Keratinocyte (primary cell): ENCODE data around the gene TOMM40. TPM values are rescaled to one million over a fixed set of nuclear protein-coding genes. Genes with fewer than 3 reads are reported as not detected.

Experiments
- DNase-seq: peaks from one replicate; pipeline ENCODE4 v3.0.0-alpha.2; 2011; ENCODE audit warnings: low read depth, missing footprints, low spot score
- FAIRE-seq: peaks from 2 replicates; lab custom pipeline; 2011; peaks lifted over from hg19 to GRCh38; lab: Jason Lieb, UNC
- H2AFZ ChIP-seq: 2 replicates; pipeline ENCODE4 v1.6.0; 2012; ENCODE audit warnings: low read length, control low read depth, inconsistent platforms; ENCODE audit not compliant: control insufficient read depth
- H3K27ac ChIP-seq: 2 replicates; pipeline ENCODE4 v1.5.1; 2011; ENCODE audit warnings: low read length; ENCODE audit not compliant: control insufficient read depth, insufficient read depth
- H3K27me3 ChIP-seq: 3 replicates; pipeline ENCODE4 v1.6.0; 2011; ENCODE audit warnings: low read length; ENCODE audit not compliant: control insufficient read depth, insufficient read depth; ENCODE audit errors: extremely low read depth
- H3K36me3 ChIP-seq, 2 experiments: 2 replicates in 1 of 2; 3 replicates in 1 of 2; pipeline ENCODE4 v1.5.1; 2011; ENCODE audit warnings: low read length in 2 of 2, mild to moderate bottlenecking in 1 of 2; ENCODE audit not compliant: control insufficient read depth in 2 of 2, insufficient read depth in 2 of 2; ENCODE audit errors: extremely low read depth in 1 of 2
- H3K4me1 ChIP-seq: 3 replicates; pipeline ENCODE4 v1.5.1; 2011; ENCODE audit warnings: low read length; ENCODE audit not compliant: control insufficient read depth, insufficient read depth; ENCODE audit errors: extremely low read depth
- H3K4me2 ChIP-seq: 3 replicates; pipeline ENCODE4 v1.6.0; 2011; ENCODE audit warnings: low read depth, low read length; ENCODE audit not compliant: control insufficient read depth, insufficient read depth; ENCODE audit errors: extremely low read depth
- H3K4me3 ChIP-seq, 3 experiments: fragments of 200-600 bp in 1 of 3; sonication (generic) in 1 of 3; 2 replicates in 2 of 3; 3 replicates in 1 of 3; pipeline ENCODE4 v1.5.1; 2011 to 2016; ENCODE audit warnings: low read length in 3 of 3, mild to moderate bottlenecking in 3 of 3, control low read depth in 2 of 3, inconsistent platforms in 1 of 3, low read depth in 1 of 3, mixed read lengths in 1 of 3, mixed run types in 1 of 3, moderate library complexity in 1 of 3; ENCODE audit not compliant: control insufficient read depth in 2 of 3, insufficient read depth in 2 of 3; ENCODE audit errors: extremely low read depth in 1 of 3
- H3K79me2 ChIP-seq: 2 replicates; pipeline ENCODE4 v1.6.0; 2012; ENCODE audit warnings: low read length; ENCODE audit not compliant: control insufficient read depth, insufficient read depth
- H3K9ac ChIP-seq: 3 replicates; pipeline ENCODE4 v1.6.0; 2011; ENCODE audit warnings: low read length; ENCODE audit not compliant: control insufficient read depth, insufficient read depth; ENCODE audit errors: extremely low read depth
- H3K9me1 ChIP-seq: 3 replicates; pipeline ENCODE4 v1.6.0; 2011; ENCODE audit warnings: low read length; ENCODE audit not compliant: control insufficient read depth, insufficient read depth; ENCODE audit errors: extremely low read depth
- H3K9me3 ChIP-seq: 2 replicates; pipeline ENCODE4 v1.5.1; 2012; ENCODE audit warnings: low read depth, low read length; ENCODE audit not compliant: control insufficient read depth
- H4K20me1 ChIP-seq: 3 replicates; pipeline ENCODE4 v1.6.0; 2011; ENCODE audit warnings: low read length; ENCODE audit not compliant: control insufficient read depth, insufficient read depth; ENCODE audit errors: extremely low read depth
- EZH2 ChIP-seq: IDR thresholded peaks from one replicate; pipeline ENCODE4 v1.6.1; 2012; ENCODE audit warnings: inconsistent platforms, mild to moderate bottlenecking, low read length, moderate library complexity
- dilution Hi-C: fragments of 300-500 bp; cut with MboI; formaldehyde crosslinking; loops from one replicate; pipeline ENCODE4 v1.7.0; 2020; ENCODE audit warnings: low sequenced_read_pairs; ENCODE audit not compliant: extremely low pct_ligation_motif_present
- polyA plus RNA-seq, 5 experiments: library from polyadenylated mRNA; depleted of rRNA in 3 of 5; stranded (reverse) in 3 of 5; stranded (forward) in 1 of 5; unstranded in 1 of 5; fragments of >200 nt; gene quantifications; 1 replicate in 1 of 5; 2 replicates in 3 of 5; 3 replicates in 1 of 5; pipeline versions ENCODE4 v1.2.1 to v1.2.3, GENCODE V29; 2011 to 2012; ENCODE audit warnings: missing spikeins in 2 of 5, low read depth in 1 of 5, low replicate concordance in 1 of 5
- TF ChIP-seq, protein P1 (sequence below), 3 experiments: IDR thresholded peaks in 1 of 3; conservative IDR thresholded peaks in 1 of 3; optimal IDR thresholded peaks in 1 of 3; 2 replicates in 2 of 3; 3 replicates in 1 of 3; pipeline versions ENCODE3 to v1.5.1; 2011; ENCODE audit warnings: low read length in 3 of 3, mild to moderate bottlenecking in 3 of 3, moderate library complexity in 2 of 3, control low read depth in 1 of 3, inconsistent platforms in 1 of 3; ENCODE audit not compliant: insufficient read depth in 2 of 3; ENCODE audit errors: extremely low read depth in 1 of 3

Gene TOMM40
- polyA plus RNA-seq, 1 donor (not counting 4 experiments of a cell fraction or from before 2014, with no cell fraction given) = 46.9 TPM

DNA sequence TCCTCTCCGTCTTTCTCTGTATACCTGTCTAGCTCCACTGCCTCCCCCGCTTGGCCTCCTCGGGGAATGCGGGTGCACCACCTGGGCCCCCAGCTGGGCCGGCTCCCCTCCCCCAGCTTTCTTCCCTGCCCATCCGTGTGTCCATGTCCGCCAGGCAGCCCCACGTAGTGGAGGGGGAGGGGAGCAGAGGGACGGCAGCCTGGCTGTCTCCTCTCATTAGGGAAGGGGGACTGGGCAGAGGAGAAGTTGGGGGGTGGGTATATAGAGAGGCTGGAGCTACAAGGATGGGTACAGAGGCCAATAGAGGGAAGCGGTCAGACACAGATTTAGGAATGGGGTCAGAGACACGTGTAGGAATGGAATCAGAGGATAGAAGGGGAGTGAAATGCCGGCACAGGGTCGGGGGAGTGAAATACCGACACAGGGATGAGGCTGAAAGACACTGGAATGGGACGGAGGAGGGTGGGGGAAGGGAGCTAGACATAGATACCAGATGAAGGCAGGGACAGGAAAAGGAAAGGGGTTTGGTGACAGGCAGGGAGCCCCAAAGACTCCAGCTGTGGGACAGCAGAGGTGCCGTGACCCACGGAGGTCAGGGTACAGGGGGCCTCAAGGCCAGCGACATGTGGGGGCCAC, 42.1 kb upstream of the TOMM40 start:
- TF ChIP-seq, protein P1, sequence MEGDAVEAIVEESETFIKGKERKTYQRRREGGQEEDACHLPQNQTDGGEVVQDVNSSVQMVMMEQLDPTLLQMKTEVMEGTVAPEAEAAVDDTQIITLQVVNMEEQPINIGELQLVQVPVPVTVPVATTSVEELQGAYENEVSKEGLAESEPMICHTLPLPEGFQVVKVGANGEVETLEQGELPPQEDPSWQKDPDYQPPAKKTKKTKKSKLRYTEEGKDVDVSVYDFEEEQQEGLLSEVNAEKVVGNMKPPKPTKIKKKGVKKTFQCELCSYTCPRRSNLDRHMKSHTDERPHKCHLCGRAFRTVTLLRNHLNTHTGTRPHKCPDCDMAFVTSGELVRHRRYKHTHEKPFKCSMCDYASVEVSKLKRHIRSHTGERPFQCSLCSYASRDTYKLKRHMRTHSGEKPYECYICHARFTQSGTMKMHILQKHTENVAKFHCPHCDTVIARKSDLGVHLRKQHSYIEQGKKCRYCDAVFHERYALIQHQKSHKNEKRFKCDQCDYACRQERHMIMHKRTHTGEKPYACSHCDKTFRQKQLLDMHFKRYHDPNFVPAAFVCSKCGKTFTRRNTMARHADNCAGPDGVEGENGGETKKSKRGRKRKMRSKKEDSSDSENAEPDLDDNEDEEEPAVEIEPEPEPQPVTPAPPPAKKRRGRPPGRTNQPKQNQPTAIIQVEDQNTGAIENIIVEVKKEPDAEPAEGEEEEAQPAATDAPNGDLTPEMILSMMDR (optimal IDR thresholded peaks at IDR 0.05 in 1 of 3, IDR thresholded peaks at IDR 0.05 in 1 of 3, conservative IDR thresholded peaks at IDR 0.05 in 1 of 3; ENCODE audit: extremely low read depth in 1 of 3, insufficient read depth in 2 of 3, low read length in 3 of 3) = no peak
- no peak for TF ChIP-seq EZH2
- peaks cover 0 to 6% of the 10 kb centered on the region in 2 experiments for H3K36me3 ChIP-seq
- no peak overlapping the region for H3K27ac ChIP-seq
- DNase-seq (no peak), FAIRE-seq (no peak)
- H4K20me1 ChIP-seq = peaks cover 7% of the 10 kb centered on the region
- dilution Hi-C loops = no loop called here
- H3K27me3 ChIP-seq = no peaks in the 10 kb centered on the region
- H3K9ac ChIP-seq = no peak overlapping the region
- no peaks in the 10 kb centered on the region for H3K9me3 ChIP-seq
- H3K9me1 ChIP-seq = no peaks in the 10 kb centered on the region
- peaks cover 14% of the 10 kb centered on the region for H3K4me1 ChIP-seq
- H3K4me3 ChIP-seq = no peak overlapping the region
- H3K79me2 ChIP-seq = peaks cover 38% of the 10 kb centered on the region
- no peak overlapping the region for H3K4me2 ChIP-seq
- H2AFZ ChIP-seq = no peak overlapping the region

DNA sequence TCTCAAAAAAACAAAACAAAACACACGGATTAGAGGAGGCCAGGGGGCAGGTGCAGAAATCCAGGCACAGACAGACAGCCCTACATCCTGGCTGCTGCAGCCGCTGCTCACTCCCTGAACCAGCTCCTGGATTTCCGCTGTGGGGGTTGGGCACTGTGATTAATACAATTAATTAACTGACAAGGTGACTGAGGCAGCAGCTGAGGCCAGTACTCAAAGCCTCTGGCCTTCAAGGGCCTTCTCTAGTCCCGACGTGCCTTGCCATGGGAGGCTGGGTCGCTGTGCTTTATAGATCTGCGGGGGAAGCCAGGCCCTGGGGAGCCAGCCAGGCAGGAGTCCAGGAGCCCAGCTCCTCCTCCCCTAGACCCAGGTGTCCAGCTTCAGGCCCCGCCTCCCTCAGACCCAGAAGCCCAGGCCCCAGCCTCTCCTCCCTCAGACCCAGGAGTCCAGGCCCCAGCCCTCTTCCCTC, 40.4 kb upstream of the TOMM40 start:
- Histone ChIP-seq H4K20me1 (peaks cover 7% of the 10 kb centered on the region), H3K9me3 (no peaks in the 10 kb centered on the region), H2AFZ (no peak overlapping the region), H3K9ac (no peak overlapping the region), H3K79me2 (peaks cover 43% of the 10 kb centered on the region), H3K4me3 (no peak overlapping the region), H3K36me3 (peaks cover 0 to 9% of the 10 kb centered on the region in 2 experiments), H3K27ac (no peak overlapping the region), H3K27me3 (no peaks in the 10 kb centered on the region), H3K4me2 (no peak overlapping the region), H3K4me1 (peaks cover 9% of the 10 kb centered on the region), H3K9me1 (no peaks in the 10 kb centered on the region)
- dilution Hi-C loops = no loop called here
- TF ChIP-seq, protein P1 (optimal IDR thresholded peaks at IDR 0.05 in 1 of 3, IDR thresholded peaks at IDR 0.05 in 1 of 3, conservative IDR thresholded peaks at IDR 0.05 in 1 of 3; ENCODE audit: extremely low read depth in 1 of 3, insufficient read depth in 2 of 3, low read length in 3 of 3) = no peak
- TF ChIP-seq EZH2 = no peak
- FAIRE-seq = no peak
- no peak for DNase-seq
